ENCODE measurements around the gene SIM2. TPM values are rescaled to one million over a fixed set of nuclear protein-coding genes. Genes with fewer than 3 reads are reported as not detected.

The SIM2 gene
- total RNA-seq, 1 donor from 2014 or later: not detected

GRCh38 chr21:36677443-36677842, 21.5 kb upstream of the SIM2 start:
- no peak for TF ChIP-seq CTCF (IDR thresholded peaks at IDR 0.05; ENCODE audit: borderline replicate concordance)
- peaks cover 57% of the 10 kb centered on the region for H3K27me3 ChIP-seq (ENCODE audit: low read depth)

GRCh38 chr21:36678538-36678937, 20.4 kb upstream of the SIM2 start:
- Histone ChIP-seq H3K36me3 (peaks cover 5% of the 10 kb centered on the region), H3K4me3 (no peak overlapping the region), H3K27ac (replicated peaks) (no peak overlapping the region), H3K4me1 (no peaks in the 10 kb centered on the region), H3K9me3 (replicated peaks) (peaks cover 26% of the 10 kb centered on the region), H3K27me3 (ENCODE audit: low read depth) (peaks cover 68% of the 10 kb centered on the region)
- intact Hi-C loops (cut with micrococcal nuclease): no loop called here
- no peak for TF ChIP-seq CTCF (IDR thresholded peaks at IDR 0.05; ENCODE audit: borderline replicate concordance)
- no peak for DNase-seq

More at GRCh38 chr21:36677443-36677842, 21.5 kb upstream of the SIM2 start:
- intact Hi-C loops (cut with micrococcal nuclease): no loop called here
- Histone ChIP-seq H3K4me1 (no peaks in the 10 kb centered on the region), H3K27ac (replicated peaks) (no peak overlapping the region), H3K9me3 (replicated peaks) (peaks cover 26% of the 10 kb centered on the region), H3K4me3 (no peak overlapping the region), H3K36me3 (peaks cover 5% of the 10 kb centered on the region)
- no peak for DNase-seq

GRCh38 chr21:36681117-36681631, 17.7 kb upstream of the SIM2 start:
- H3K4me1 ChIP-seq: peaks cover 9% of the 10 kb centered on the region
- H3K36me3 ChIP-seq: peaks cover 5% of the 10 kb centered on the region
- no peak for TF ChIP-seq CTCF (IDR thresholded peaks at IDR 0.05; ENCODE audit: borderline replicate concordance)
- H3K27me3 ChIP-seq (ENCODE audit: low read depth): peaks cover 79% of the 10 kb centered on the region
- no peak overlapping the region for H3K4me3 ChIP-seq
- intact Hi-C loops (cut with micrococcal nuclease): no loop called here
- H3K9me3 ChIP-seq (replicated peaks): peaks cover 26% of the 10 kb centered on the region
- DNase-seq: no peak
- no peak overlapping the region for H3K27ac ChIP-seq (replicated peaks)

- TF ChIP-seq CTCF (IDR thresholded peaks at IDR 0.05; ENCODE audit: borderline replicate concordance): no peak
- peaks cover 86% of the 10 kb centered on the region for H3K27me3 ChIP-seq (ENCODE audit: low read depth)
- H3K4me1 ChIP-seq: peaks cover 9% of the 10 kb centered on the region
- peak overlapping the region; percentile 83 for H3K27ac ChIP-seq (replicated peaks)
- no peak for DNase-seq
- H3K4me3 ChIP-seq: no peak overlapping the region
- H3K36me3 ChIP-seq: peaks cover 5% of the 10 kb centered on the region
- peaks cover 23% of the 10 kb centered on the region for H3K9me3 ChIP-seq (replicated peaks)
- intact Hi-C loops (cut with micrococcal nuclease): no loop called here
Observed at GRCh38 chr21:36684957-36685714, 13.8 kb upstream of the SIM2 start.

GRCh38 chr21:36686955-36687354, 12.0 kb upstream of the SIM2 start:
- TF ChIP-seq CTCF (IDR thresholded peaks at IDR 0.05; ENCODE audit: borderline replicate concordance): no peak
- Histone ChIP-seq H3K27ac (replicated peaks) (no peak overlapping the region), H3K9me3 (replicated peaks) (peaks cover 5% of the 10 kb centered on the region), H3K4me1 (peaks cover 9% of the 10 kb centered on the region), H3K27me3 (ENCODE audit: low read depth) (peaks cover 91% of the 10 kb centered on the region), H3K36me3 (no peaks in the 10 kb centered on the region), H3K4me3 (no peak overlapping the region)
- intact Hi-C loops (cut with micrococcal nuclease): no loop called here
- DNase-seq: no peak

Measured in left ventricle myocardium inferior (tissue), 1 donor.